Activated CD4-positive, alpha-beta T cell treated with anti-CD3 and anti-CD28 coated beads, Interleukin-2, amount 50 U/mL, for 48 hours (primary cell): ENCODE measurements around the gene SETD2.
"Not testable (repeated sequence)": the region's sequence is repeated elsewhere in the genome, so short reads cannot be mapped to it uniquely, and the experiment has no call there.

Experiments used
- DNase-seq, 2 experiments: peaks; one replicate each; pipeline ENCODE4 v3.0.0-alpha.2; 2020

SETD2 gene

DNA sequence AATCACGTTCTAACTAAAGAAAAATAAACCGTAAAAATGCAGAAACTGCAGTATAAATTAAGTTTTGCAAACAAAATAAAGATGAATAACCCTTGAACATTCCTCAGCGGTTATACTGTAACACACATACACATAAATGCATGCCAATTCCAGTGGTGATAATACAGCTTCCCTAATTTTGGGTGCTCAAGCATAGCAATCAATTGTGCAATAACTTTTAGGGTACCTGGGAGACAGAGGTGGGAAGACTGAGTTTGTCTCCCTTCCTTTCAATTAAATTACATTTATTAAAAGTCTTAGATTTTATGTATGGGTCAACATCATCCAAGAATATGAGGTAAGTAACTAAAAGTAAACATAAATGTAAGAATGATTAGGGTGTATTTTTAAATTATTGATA lies 71.8 kb downstream of the SETD2 start:
- DNase-seq = no peak

DNA sequence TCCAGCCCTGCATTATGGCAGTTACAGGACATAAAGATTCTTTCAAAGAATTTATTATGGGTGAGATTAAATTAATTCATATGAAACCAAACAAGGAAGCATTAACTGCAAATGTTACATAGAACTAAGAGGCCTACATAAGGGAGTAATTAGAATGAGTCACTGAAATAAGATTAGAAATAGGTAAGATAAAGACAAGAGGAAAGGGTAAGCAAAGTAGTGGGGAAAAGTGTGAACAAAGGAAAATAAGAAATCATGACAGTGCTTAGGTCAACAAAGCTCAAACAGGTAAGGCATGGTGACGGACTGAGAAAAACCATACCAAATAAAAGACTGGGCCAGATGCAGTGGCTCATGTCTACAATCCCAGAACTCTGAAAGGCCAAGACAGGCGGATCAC lies 74.3 kb downstream of the SETD2 start:
- no peak for DNase-seq

DNA sequence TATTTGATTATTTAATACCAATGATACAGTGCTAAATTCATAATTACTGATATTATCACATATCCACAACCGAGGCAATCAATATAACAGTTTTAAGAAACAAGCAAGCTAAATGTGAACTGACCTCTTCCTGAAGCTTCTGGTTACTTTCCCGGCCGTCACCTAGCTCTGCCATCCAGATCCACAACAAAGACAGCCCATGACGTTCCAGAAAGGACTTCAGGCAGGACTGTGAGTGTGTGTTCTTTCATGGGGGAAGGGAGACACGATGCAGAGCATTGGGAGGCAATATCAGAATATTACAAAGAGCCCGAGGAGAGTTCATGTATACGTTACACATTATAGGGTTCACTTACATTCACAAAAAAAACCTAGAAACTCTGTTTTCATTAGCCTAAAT lies 77.8 kb downstream of the SETD2 start:
- DNase-seq = no peak

DNA sequence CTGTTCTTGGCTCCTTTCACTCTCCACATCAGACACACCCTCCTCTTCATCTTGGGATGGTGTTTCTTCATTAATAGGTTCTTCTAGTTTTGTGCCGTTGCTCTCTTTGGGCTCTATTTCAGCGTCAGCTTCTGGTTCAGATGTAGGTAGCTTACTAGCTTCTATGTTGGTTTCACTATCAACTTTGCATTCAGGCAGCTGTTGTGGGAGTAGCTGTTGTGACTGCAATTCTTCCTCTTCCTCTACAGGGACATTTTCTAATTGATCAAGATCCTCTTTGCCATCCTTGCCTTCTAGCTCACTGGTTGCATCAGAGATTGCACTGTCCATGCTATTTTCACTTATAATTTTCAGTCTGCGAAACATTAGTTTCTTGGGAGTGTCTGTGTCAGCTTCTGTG lies 80.1 kb downstream of the SETD2 start:
- DNase-seq = no peak

DNA sequence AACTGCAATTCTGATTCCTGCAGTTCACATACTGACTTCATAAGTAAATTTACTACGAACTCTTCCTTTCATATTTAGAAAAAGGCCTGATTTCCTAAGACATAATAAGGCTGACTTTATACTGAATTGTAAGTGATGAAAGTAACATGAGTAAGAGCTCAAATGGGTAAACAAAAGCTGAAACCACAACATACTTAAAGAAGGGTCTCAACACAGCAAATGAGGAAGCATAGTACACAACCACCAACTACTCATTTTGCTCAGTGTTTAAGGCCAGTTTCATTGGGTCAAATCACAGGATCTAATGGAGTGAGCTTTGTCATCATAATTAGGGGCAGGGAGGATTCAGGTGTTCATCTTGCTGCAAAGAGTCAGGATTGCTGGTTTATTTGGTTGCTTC lies 81.4 kb downstream of the SETD2 start:
- no peak for DNase-seq

DNA sequence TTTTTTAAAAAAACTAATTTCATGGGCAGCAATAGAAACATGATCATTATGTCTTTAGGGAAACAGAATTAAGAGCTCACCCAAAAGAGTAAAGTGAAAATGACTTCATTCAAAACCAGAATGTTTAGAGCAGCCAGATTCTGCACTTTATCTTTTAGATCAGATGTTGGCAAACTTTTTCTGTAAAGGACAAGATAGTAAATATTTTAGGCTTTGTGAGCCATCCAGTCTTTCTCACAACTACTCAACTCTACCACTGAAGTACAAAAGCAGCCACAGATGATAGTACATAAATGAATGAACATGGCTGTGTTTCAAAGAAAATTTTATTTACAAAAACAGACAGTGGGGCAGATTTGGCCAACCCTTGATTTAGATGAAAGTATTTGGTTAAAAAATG lies 84.5 kb downstream of the SETD2 start:
- no peak for DNase-seq

DNA sequence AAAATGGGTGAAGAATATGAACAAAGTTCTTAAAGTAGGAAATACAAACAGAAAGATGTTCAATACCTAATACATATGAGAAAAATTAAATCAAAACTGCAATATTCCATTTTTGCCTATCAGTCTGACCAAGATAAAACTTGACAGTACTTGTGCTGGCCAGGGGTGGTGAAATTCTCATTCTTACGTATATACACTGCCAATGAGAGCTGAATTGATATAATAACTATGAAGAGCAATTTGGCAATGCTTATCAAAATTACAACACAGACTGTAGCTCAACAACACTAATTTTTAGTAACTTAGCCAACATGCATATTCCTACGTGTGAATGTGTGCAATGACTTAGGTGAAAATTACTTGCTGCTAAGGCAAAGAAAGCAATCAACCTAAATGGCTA lies 90.2 kb downstream of the SETD2 start:
- DNase-seq = no peak

DNA sequence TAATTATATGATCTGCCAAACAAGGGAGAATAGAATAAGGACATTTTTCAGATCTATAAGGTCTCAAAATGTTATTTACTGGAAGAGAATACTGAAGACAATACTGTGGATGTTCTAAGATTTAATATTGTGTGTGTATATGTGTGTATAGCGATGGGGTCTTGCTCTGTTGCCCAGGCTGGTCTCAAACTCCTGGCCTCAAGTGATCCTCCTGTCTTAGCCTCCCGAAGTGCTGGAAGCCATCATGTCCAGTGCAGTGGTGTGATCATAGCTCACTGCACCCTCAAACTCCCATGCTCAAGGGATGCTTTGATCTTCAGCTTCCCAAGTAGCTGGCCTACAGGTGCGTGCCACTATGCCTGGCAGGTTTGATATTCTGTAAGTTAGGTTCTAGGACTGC lies 93.1 kb downstream of the SETD2 start:
- no peak for DNase-seq

DNA sequence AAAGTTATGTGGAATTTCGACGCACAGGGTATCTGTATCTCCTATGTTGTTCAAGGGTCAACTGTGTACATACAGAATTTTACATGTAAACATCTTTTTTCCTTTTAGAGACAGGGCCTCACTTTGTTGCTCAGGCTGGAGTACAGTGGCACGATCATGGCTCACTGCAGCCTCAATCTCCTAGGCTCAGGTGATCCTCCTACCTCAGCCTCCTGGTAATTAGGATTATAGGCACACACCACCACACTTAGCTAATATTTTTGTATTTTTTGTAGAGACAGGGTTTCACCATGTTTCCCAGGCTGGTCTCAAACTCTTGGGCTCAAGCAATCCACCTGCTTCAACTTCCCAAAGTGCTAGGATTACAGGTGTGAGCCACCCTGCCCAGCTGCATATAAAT lies 97.7 kb downstream of the SETD2 start:
- DNase-seq = not testable (repeated sequence)

DNA sequence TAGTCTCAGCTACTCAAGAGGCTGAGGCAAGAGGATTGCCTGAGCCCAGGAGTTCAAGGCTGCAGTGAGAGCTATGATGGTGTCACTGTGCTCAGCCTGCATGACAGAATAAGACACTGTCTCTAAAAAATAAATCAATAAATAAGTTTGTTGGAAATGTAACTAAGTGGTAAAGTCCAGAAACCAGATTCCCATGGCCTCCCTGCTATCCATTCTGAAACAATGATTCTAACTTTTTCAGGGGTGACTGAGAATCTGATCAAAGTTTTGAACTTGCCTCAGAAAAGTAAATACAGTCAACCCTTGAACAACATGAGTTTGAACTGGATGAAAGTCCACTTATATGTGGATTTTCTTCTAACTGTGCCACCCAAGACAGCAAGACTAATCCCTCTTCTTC lies 98.2 kb downstream of the SETD2 start:
- no peak for DNase-seq

DNA sequence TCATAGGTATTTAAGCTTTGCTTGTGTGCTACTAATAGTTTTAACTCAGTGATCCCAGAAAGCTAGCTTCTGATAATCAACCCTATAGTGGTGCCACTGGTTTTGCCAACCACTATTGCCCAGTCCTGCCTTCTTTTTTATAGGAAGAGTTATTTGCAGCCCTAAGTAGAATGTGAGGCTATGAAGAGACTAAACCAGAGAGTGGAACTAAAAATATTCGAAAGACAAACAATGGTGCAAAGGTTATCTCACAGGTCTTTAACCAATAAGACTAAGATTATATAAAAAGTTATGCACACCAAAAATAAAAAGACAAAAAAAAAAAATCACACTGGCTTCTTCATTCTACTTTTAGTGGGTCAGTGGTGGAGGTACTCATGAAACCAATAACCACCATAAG lies 98.9 kb downstream of the SETD2 start:
- DNase-seq = no peak

DNA sequence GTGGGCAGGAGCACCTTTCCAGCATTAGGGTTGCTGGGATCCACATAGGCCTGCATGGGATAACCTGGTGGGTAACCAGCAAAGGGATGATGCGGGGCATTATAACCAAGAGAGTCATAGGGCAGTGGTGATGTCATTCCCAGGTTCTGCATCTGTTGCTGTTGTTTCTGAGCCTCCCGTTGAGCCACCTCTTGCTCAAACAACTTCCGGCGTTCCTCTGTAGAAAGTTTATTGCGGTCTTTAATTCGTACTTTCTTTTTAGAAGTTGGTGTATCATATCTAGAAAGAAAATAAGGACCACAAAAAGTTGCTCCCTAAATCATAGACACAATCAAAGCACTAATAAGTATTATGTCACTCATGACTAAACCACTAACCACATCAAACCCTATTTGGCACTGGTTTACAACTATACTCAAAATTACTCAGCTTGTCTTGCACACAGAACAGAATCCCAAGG lies 106.7 kb downstream of the SETD2 start:
- peak; percentile 40 to 55 for DNase-seq

DNA sequence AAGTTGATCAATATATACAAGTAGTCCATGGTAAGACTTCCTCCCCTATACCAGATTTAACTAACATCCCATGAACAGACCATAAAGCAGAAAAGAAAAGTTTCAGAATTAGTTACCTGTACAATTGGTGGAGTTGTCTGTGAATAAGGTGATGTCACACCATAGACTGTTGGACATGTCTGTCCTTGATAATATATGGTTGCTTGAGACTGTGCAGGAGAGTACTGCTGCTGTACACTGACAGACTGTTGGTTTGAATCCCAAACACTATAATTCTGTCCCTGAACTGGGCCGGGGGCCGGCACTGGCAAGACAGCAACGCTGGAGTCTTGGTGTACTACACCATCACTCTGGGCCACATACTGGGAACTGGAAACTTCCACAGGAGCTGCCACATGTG lies 107.2 kb downstream of the SETD2 start:
- DNase-seq = no peak

DNA sequence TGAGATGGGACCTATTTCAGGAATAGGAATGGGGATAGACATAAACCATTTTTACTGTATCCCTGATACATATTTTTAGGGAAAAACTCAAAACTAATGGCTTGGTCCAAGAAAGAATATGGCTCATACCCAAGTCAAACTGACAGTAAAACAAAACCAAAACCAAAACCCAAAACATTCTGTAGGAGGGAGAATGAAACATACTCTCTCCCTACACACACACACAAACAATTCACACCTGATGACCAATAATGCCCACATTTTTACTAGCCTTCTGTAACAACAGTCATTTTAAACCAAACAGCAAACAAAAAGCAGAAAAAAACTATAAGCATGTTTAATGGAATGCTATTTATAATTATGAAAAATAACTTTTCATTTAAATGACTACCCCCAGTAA lies 109.5 kb downstream of the SETD2 start:
- DNase-seq = no peak

DNA sequence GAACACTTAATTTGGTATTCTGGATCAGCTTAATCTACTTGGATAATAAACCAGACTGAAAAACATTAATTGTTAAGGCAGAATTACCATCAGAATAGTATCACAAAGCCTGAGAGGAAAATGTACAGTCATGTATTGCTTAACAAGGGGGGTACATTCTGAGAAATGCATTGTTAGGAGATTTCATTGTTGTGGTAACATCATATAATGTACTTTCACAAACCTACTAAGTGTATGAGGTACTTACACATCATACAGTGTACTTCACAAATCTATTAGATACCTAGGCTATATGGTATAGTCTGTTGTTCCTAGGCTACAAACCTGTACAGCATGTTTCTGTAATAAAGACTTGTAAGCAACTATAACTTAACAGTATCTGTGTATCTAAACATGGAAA lies 116.2 kb downstream of the SETD2 start:
- no peak for DNase-seq

DNA sequence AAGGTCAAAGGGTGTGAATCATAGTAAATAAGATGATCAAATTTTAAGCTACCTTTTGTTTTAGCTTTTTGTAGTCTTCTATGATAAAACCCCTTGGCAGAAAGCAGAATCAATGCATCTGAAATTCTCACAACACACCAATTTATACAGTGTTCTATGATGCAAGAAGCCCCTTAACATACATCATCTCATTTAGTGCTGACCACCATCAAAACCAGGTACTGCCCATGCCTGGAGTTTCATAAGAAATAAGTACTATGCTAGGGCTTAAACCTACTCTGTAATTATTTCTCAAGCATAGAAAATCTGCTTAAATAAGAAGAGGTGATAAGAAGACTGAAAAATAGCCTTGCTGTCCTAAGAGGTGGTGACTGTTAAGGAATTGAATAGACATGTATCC lies 116.8 kb downstream of the SETD2 start:
- DNase-seq = no peak

DNA sequence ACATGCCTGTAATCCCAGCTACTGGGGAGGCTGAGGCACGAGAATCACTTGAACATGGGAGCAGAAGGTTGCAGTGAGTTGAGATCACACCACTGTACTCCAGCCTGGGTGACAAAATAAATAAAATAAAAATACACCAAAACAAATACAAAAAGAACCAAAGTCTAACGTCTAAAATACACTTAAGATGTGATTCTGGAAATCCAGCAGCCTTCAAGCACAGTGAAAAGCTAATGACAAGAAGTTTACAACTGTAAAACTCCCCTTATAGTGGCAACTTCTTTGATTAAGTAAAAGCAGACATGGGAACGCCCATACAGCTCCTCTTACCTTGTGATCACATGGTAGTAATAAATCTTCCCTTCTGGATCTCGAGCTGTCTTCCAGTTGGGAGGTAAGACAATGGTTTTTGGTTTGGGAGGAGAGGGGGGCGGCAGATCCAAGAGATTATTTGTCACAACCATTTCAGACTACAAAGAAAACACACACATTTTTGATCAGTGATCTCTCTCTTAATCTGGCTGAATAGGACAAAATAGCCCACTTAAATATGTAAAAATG lies 121.6 kb downstream of the SETD2 start:
- DNase-seq = no peak

DNA sequence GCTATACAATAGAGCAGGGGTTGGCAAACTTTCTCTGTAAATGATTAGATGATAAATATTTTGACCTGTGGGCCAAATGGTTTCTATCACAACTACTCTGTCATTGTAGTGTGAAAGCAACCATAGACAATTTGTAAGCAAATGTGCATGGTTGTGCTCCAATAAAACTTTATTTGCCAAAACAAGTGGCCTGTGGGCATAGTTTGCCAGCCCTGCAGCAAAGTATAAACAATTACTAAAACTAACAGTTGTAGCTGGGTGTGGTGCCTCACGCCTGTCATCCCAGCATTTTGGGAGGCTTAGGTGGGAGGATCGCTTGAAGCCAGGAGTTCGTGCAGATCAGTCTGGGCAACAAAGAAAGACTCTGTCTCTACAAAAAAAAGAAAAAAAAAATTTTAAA lies 122.8 kb downstream of the SETD2 start:
- no peak for DNase-seq

DNA sequence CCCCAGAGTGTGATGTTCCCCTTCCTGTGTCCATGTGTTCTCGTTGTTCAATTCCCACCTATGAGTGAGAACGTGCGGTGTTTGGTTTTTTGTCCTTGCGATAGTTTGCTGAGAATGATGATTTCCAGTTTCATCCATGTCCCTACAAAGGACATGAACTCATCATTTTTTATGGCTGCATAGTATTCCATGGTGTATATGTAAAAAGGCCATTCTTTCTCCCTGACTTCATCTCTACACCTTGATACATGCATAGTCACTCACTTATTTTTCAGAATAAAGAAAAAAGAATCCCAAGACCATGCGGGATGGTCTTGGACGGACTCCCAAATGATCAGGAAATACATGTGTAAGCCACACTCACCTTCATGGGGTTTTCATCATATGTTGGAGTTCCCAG lies 126.6 kb downstream of the SETD2 start:
- DNase-seq = not testable (repeated sequence)

DNA sequence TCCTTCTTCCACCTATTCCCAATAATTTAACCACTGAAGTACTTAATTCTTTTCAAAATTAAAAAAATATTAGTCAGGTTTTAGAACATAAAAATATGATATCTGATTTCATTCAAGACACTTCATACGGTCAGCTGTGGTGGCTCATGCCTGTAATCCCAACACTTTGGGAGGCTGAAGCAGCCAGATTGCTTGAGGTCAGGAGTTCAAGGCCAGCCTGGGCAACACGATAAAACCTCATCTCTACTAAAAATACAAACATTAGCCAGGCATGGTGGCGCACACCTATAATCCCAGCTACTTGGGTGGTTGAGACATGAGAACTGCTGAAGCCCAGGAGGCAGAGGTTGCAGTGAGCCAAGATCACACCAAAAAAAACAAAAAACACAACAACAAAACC lies 127.8 kb downstream of the SETD2 start:
- DNase-seq = no peak

DNA sequence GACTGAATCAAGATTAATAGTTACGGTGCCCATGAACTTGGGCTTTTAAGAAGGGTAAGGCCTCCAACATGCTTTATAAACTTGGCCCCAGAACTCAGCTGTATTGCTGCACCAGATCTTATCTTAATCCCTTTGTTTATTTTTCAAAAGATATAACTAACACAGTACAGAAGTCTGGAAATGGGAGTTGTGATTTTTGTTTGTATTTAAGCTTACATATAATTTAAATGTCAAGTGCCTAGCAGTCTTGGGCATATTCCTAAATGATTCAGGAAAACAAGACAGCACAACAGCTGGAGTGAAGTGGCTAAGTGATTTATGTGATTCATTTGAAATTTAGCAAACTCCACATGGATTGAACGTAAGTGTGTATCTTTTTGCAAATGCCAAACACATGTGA lies 128.3 kb downstream of the SETD2 start:
- DNase-seq = no peak

DNA sequence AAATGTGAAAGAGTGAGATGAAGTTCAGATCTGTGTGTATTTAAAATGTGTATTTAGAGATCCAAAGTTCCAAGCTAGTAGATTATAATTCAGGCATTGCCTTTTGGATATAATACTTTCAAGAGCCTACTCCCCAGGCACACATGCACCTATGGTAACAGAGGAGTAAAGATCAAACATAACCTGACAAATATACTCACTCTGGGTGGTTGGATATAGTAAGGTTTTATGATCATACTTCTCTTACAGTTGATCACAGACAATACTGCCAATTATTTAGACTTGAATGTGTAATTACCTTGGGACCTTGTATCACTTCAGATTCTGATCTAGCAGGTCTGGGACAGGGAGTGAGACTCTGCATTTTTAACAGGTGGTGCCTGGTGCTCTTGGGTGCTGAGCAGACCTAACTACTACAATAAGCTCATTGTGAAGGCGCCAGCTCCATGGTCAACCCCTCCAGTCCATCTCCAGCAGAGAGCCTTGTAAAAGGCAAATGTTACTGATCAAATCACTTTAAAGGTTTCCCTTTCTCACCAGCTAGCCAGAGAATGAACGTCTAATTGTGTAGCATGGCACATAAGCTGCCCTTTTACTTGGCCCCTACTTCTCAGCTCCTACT lies 128.9 kb downstream of the SETD2 start:
- DNase-seq = no peak

DNA sequence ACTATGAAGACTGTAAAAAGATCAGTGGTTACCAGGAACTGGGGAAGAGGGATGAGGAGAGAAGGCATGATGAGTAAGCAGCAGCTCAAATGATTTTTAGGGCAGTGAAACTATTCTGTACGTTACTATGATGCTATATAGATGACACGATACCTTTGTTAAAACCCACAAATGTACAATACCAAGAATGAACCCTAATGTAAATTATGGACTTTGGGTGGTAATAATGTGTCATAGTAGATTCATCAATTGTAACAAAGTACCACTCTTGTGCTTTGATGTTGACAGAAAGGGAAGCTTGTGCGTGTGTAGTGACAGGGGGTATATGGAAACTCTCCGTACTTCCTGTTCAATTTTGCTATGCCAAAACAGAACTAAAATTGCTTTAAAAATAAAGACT lies 132.9 kb downstream of the SETD2 start:
- not testable (repeated sequence) for DNase-seq

DNA sequence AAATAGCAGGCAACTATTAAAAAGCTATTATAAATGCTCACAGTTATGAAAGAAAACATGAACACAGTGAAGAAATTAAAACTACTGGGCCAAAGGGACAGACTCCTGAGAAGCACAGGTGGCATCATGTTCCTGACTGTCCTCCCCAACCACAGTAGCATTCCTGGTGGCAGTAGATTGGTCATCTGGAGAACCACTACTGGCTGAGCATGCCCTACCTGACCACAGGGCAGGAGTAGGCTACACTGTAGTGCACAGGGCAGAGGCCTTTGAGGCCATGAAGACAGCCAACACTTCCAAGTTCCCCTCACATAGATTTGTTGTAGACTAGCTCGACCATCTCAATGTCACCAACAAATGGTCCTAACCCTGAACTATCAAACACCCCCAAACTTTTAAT lies 135.2 kb downstream of the SETD2 start:
- DNase-seq = no peak

DNA sequence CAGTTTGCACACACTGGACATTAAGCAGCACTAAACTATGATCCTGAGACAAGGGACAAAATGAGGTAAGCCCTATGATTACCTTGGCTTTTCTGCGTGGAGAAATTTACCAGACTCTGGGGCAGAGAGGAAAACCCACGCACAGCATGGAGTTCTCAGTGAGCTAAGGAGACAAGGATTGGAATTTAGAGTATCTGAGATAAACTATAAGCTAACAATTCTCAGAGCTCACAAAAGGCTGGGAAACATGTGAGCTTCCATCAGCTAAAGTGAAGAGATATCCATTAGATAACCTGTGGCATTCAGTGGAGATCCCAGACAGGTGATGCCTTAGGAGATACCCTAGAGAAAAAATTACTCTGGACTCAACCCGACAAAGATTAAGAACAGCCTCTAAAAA lies 135.8 kb downstream of the SETD2 start:
- no peak for DNase-seq
